NCI-H460 (cell line): ENCODE results near the gene RALGDS. TPM values are rescaled to one million over a fixed set of nuclear protein-coding genes. Genes with fewer than 3 reads are reported as not detected.
A peak's percentile ranks its signal among the peaks of the same experiment; 100 is the strongest.

Source experiments
- DNase-seq: peaks from one replicate; pipeline ENCODE4 v3.0.0-alpha.2; 2016; ENCODE audit warnings: low read depth; ENCODE audit errors: extremely low read depth
- total RNA-seq: library from RNA; depleted of rRNA; stranded (reverse); fragments of >200 nt; shearing (Covaris generic); gene quantifications from 2 replicates; pipeline ENCODE4 v1.2.3, GENCODE V29; 2014

The RALGDS gene
- total RNA-seq, 1 experiment from 2014 or later = 19.2 TPM

- DNase-seq = no peak
Observed at GRCh38 chr9:133108794-133109641, 12.0 kb downstream of the RALGDS start.

- no peak for DNase-seq
Observed at GRCh38 chr9:133107961-133108793, 12.9 kb downstream of the RALGDS start.

GRCh38 chr9:133107245-133107722 lies 13.8 kb downstream of the RALGDS start:
- no peak for DNase-seq

GRCh38 chr9:133106511-133107244 lies 14.4 kb downstream of the RALGDS start:
- DNase-seq = no peak

- no peak for DNase-seq
Observed at GRCh38 chr9:133105461-133105770, 15.6 kb downstream of the RALGDS start.

GRCh38 chr9:133104718-133105460 lies 16.2 kb downstream of the RALGDS start:
- no peak for DNase-seq

- DNase-seq = no peak
Observed at GRCh38 chr9:133103987-133104505, 17.0 kb downstream of the RALGDS start.

- peak; percentile 59 for DNase-seq
Observed at GRCh38 chr9:133103183-133103986, 17.7 kb downstream of the RALGDS start.

GRCh38 chr9:133102190-133103021 lies 18.6 kb downstream of the RALGDS start:
- DNase-seq = no peak

- no peak for DNase-seq
Observed at GRCh38 chr9:133101356-133102189, 19.5 kb downstream of the RALGDS start.

- DNase-seq = no peak
Observed at GRCh38 chr9:133100506-133101355, 20.3 kb downstream of the RALGDS start.

GRCh38 chr9:133099726-133100505 lies 21.1 kb downstream of the RALGDS start:
- no peak for DNase-seq

- no peak for DNase-seq
Observed at GRCh38 chr9:133098871-133099270, 22.2 kb downstream of the RALGDS start.

- no peak for DNase-seq
Observed at GRCh38 chr9:133098104-133098754, 22.8 kb downstream of the RALGDS start.

- no peak for DNase-seq
Observed at GRCh38 chr9:133094842-133095393, 26.1 kb downstream of the RALGDS start.
